Keratinocyte (primary cell): ENCODE measurements around the gene ACAN.

Source experiments
- EZH2 ChIP-seq: IDR thresholded peaks from one replicate; pipeline ENCODE4 v1.6.1; 2012; ENCODE audit warnings: inconsistent platforms, mild to moderate bottlenecking, low read length, moderate library complexity
- TF ChIP-seq, protein P1 (sequence below), 3 experiments: IDR thresholded peaks in 1 of 3; conservative IDR thresholded peaks in 1 of 3; optimal IDR thresholded peaks in 1 of 3; 2 replicates in 2 of 3; 3 replicates in 1 of 3; pipeline versions ENCODE3 to v1.5.1; 2011; ENCODE audit warnings: low read length in 3 of 3, mild to moderate bottlenecking in 3 of 3, moderate library complexity in 2 of 3, control low read depth in 1 of 3, inconsistent platforms in 1 of 3; ENCODE audit not compliant: insufficient read depth in 2 of 3; ENCODE audit errors: extremely low read depth in 1 of 3

DNA sequence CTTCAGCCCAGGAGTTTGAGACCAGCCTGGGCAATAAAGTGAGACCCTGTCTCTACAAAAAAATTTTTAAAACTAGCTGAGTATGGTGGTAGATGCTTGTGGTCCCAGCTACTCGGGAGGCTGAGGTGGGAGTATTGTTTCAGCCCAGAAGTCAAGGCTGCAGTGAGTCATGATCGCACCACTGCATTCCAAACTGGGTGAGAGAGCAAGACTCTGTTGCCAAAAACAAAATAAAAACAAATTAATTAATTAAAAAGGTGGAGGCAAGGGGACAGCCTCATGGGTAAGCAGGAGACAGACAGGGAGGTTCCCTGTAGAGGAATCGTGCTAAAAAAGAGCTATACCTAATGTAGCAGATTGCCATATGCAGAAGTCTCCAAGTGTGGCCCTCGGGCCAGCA, 79.5 kb downstream of the ACAN start:
- TF ChIP-seq, protein P1, sequence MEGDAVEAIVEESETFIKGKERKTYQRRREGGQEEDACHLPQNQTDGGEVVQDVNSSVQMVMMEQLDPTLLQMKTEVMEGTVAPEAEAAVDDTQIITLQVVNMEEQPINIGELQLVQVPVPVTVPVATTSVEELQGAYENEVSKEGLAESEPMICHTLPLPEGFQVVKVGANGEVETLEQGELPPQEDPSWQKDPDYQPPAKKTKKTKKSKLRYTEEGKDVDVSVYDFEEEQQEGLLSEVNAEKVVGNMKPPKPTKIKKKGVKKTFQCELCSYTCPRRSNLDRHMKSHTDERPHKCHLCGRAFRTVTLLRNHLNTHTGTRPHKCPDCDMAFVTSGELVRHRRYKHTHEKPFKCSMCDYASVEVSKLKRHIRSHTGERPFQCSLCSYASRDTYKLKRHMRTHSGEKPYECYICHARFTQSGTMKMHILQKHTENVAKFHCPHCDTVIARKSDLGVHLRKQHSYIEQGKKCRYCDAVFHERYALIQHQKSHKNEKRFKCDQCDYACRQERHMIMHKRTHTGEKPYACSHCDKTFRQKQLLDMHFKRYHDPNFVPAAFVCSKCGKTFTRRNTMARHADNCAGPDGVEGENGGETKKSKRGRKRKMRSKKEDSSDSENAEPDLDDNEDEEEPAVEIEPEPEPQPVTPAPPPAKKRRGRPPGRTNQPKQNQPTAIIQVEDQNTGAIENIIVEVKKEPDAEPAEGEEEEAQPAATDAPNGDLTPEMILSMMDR (optimal IDR thresholded peaks at IDR 0.05 in 1 of 3, IDR thresholded peaks at IDR 0.05 in 1 of 3, conservative IDR thresholded peaks at IDR 0.05 in 1 of 3; ENCODE audit: extremely low read depth in 1 of 3, insufficient read depth in 2 of 3, low read length in 3 of 3), result no peak
- TF ChIP-seq EZH2, result no peak
